ENCODE results near the gene AIMP1.

- TF ChIP-seq TCF12 (IDR thresholded peaks at IDR 0.05; ENCODE audit: low read depth), result no peak
- no peak for TF ChIP-seq MAX (IDR thresholded peaks at IDR 0.05)
- TF ChIP-seq YY1 (IDR thresholded peaks at IDR 0.05; ENCODE audit: low read depth), result no peak
- no peak for TF ChIP-seq FOXM1 (IDR thresholded peaks at IDR 0.05; ENCODE audit: borderline replicate concordance, low read depth)
- no peak for TF ChIP-seq RAD21 (IDR thresholded peaks at IDR 0.05; ENCODE audit: low read depth)
- TF ChIP-seq REST (IDR thresholded peaks at IDR 0.05; ENCODE audit: low read depth), result no peak
These were observed 28.3 kb downstream of the AIMP1 start for GRCh38 chr4:106344647-106344970.

Data from Ishikawa (cell line).